Astrocyte of the spinal cord (primary cell): ENCODE results near the gene LPGAT1.
"Not testable (repeated sequence)": the region's sequence is repeated elsewhere in the genome, so short reads cannot be mapped to it uniquely, and the experiment has no call there.

ENCODE experiments used
- DNase-seq: peaks from one replicate; pipeline ENCODE4 v3.0.0; 2011; ENCODE audit warnings: low read depth, low spot score
- H3K4me3 ChIP-seq: 2 replicates; pipeline ENCODE4 v1.5.1; 2011; ENCODE audit warnings: low read depth, mild to moderate bottlenecking, low read length, moderate library complexity
- CTCF ChIP-seq: IDR thresholded peaks from 2 replicates; pipeline ENCODE4 v1.5.1; 2012; ENCODE audit warnings: low read depth, mild to moderate bottlenecking, low read length, inconsistent platforms
- in situ Hi-C: cut with HindIII; loops from 2 replicates; pipeline ENCODE4 v1.10.0; 2017; ENCODE audit warnings: low sequenced_read_pairs

LPGAT1 gene

GRCh38 chr1:211724687-211725196 is 105.8 kb downstream of the LPGAT1 start:
- in situ Hi-C loops, result no loop called here
- peak; percentile 22 for DNase-seq
- no peak for TF ChIP-seq CTCF
- no peak overlapping the region for H3K4me3 ChIP-seq

DNA sequence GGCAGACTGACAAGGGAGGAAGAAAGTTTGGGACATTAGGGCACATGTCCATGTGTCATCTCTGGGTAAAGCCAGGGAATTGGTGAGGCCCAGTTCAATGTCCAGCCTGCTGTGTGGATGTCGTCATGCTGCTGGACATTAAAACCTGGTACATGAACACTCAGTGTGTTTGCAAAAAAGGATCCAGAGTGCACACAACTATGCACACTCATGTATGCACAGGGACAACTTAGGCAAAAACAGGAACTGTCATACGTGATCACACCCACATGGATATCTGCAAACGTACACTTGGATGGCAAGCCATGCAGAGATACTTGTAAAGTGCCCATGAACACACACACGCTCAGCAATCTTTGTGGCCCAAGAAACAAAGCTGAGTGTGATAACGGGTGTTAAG is 107.3 kb downstream of the LPGAT1 start:
- no peak overlapping the region for H3K4me3 ChIP-seq
- in situ Hi-C loops, result no loop called here
- no peak for DNase-seq
- no peak for TF ChIP-seq CTCF

DNA sequence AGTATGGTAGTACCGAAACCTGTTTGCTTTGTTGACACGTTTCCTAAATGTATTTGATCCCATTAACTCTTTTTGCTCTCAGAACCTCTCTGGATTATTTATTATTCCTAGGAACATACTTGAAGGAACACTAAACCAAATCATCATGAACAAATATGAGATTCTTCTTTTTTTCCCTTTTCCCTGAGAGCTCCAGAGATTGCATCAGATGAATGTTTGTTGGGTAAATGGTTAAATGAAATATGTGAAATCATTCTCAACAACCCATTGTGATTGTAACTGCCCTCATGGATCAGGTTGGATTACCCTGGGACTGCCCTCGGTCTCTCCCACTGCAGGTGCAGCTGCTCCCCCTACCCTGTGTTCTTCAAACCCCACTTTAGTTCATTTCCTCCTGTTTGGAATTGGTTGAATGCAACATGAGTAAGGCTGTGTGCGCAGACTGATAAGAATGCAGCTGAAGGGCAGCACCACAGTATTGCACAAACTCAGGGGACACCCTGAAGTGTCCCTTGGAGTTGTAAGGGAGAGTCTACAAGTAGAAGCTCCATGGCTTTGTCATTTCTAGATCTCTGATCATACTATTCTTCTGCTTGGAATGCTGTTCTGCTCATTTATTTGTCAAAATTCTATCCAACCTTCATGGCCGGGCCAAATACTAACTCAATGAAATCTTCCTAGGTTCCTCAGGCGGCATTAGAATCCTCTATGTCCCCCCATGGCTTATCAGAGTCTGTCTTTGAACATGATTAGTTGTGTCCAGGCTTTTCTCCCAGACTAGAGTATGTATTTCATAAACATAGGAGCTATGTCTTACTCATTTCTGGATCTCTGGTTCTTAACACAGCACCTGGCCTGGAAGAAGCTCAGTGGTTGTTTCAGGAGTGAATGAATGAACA is 108.0 kb downstream of the LPGAT1 start:
- in situ Hi-C loops, result no loop called here
- DNase-seq, result no peak
- TF ChIP-seq CTCF, result no peak
- no peak overlapping the region for H3K4me3 ChIP-seq

DNA sequence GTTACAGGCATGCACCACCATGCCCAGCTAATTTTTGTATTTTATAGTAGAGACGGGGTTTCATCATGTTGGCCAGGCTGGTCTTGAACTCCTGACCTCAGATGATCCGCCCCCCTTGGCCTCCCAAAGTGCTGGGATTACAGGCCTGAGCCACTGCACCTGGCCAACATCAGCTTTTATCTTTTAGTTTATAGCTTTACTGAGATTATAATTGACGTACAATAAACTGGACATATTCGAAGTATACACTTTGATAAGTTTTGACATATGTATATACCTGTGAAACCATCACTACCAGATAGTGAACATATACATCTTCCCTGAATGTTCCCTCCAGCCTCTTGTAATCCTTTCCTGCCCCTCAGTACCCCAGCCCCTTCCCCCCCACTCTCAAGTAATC is 114.0 kb downstream of the LPGAT1 start:
- H3K4me3 ChIP-seq, DNase-seq, in situ Hi-C loops: not testable (repeated sequence)

DNA sequence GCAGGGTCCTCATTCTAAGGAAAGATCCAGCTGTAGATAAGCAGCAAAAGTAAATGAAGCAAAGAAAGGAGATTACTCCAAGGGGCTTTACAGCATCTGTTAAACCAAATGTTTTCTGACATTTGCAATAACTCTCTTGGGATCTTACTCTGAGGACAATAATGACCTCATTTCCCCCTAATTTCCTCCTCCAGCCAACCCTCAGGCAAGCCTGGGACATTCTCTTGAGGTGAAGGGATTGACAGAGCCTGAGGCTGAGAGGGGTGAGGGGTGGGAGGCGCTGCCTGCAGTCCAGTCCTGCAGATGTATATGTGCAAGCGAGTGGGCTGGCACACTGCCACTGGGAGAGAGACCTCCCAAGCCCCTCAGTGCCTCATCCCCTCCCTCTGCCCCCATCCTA is 114.6 kb downstream of the LPGAT1 start:
- H3K4me3 ChIP-seq, result no peak overlapping the region
- no peak for TF ChIP-seq CTCF
- DNase-seq, result no peak
- in situ Hi-C loops, result no loop called here

- in situ Hi-C loops, result no loop called here
- H3K4me3 ChIP-seq, result no peak overlapping the region
- no peak for DNase-seq
- no peak for TF ChIP-seq CTCF
Observed at GRCh38 chr1:211714154-211714553, 116.4 kb downstream of the LPGAT1 start.

- no peak overlapping the region for H3K4me3 ChIP-seq
- DNase-seq, result no peak
- in situ Hi-C loops, result no loop called here
- TF ChIP-seq CTCF, result no peak
Observed at GRCh38 chr1:211713231-211713630, 117.3 kb downstream of the LPGAT1 start.
